GM23248 (cell line): ENCODE results near the gene STK32B. TPM values are rescaled to one million over a fixed set of nuclear protein-coding genes. Genes with fewer than 3 reads are reported as not detected.

Experiments used
- DNase-seq: peaks from one replicate; pipeline ENCODE4 v3.0.0-alpha.2; 2015
- H2AFZ ChIP-seq: fragments of 200-600 bp; sonication (generic); 2 replicates; pipeline ENCODE4 v1.6.1; 2016; ENCODE audit warnings: antibody characterized with exemption
- H3F3A ChIP-seq: fragments of 200-600 bp; sonication (generic); 2 replicates; pipeline ENCODE4 v1.6.1; 2016; ENCODE audit warnings: mild to moderate bottlenecking, antibody characterized with exemption, mixed run types; ENCODE audit not compliant: insufficient read depth
- H3K27ac ChIP-seq: fragments of 200-600 bp; sonication (generic); 2 replicates; pipeline ENCODE4 v1.5.1; 2016; ENCODE audit warnings: mild to moderate bottlenecking
- H3K27me3 ChIP-seq: fragments of 200-600 bp; sonication (generic); replicated peaks from 2 replicates; pipeline ENCODE4 v1.6.1; 2016; ENCODE audit warnings: mild to moderate bottlenecking; ENCODE audit not compliant: insufficient read depth
- H3K36me3 ChIP-seq: fragments of 200-600 bp; sonication (generic); 2 replicates; pipeline ENCODE4 v1.6.1; 2016; ENCODE audit warnings: low read depth, mild to moderate bottlenecking
- H3K4me1 ChIP-seq: fragments of 200-600 bp; sonication (generic); 2 replicates; pipeline ENCODE4 v1.6.1; 2016; ENCODE audit warnings: mild to moderate bottlenecking; ENCODE audit not compliant: insufficient read depth
- H3K4me2 ChIP-seq: fragments of 200-600 bp; sonication (generic); one replicate; pipeline ENCODE4 v1.6.1; 2016; ENCODE audit warnings: mild to moderate bottlenecking; ENCODE audit not compliant: unreplicated experiment
- H3K4me3 ChIP-seq: fragments of 200-600 bp; sonication (generic); 2 replicates; pipeline ENCODE4 v1.5.1; 2016; ENCODE audit warnings: mild to moderate bottlenecking
- H3K79me2 ChIP-seq: fragments of 200-600 bp; sonication (generic); 2 replicates; pipeline ENCODE4 v1.6.1; 2016; ENCODE audit warnings: mild to moderate bottlenecking; ENCODE audit not compliant: insufficient read depth
- H3K9ac ChIP-seq: fragments of 200-600 bp; sonication (generic); 2 replicates; pipeline ENCODE4 v1.6.1; 2016; ENCODE audit warnings: mild to moderate bottlenecking
- H3K9me2 ChIP-seq: fragments of 200-600 bp; sonication (generic); 2 replicates; pipeline ENCODE4 v1.6.1; 2016; ENCODE audit warnings: mixed run types, mild to moderate bottlenecking, moderate library complexity; ENCODE audit not compliant: insufficient read depth
- H3K9me3 ChIP-seq: fragments of 200-600 bp; sonication (generic); one replicate; pipeline ENCODE4 v1.6.1; 2017; ENCODE audit warnings: low read depth
- H4K20me1 ChIP-seq: fragments of 200-600 bp; sonication (generic); 2 replicates; pipeline ENCODE4 v1.6.0; 2016; ENCODE audit not compliant: insufficient read depth
- EZH2 ChIP-seq: fragments of 200-600 bp; sonication (generic); IDR thresholded peaks from 2 replicates; pipeline ENCODE4 v1.6.1; 2018; ENCODE audit warnings: antibody characterized with exemption, mild to moderate bottlenecking; ENCODE audit not compliant: insufficient read depth, poor library complexity, severe bottlenecking
- EZH2phosphoT487 ChIP-seq: fragments of 200-600 bp; sonication (generic); IDR thresholded peaks from 2 replicates; pipeline ENCODE4 v1.6.1; 2018; ENCODE audit warnings: antibody characterized with exemption, moderate library complexity, mild to moderate bottlenecking, low read depth; ENCODE audit not compliant: insufficient read depth
- WGBS, 2 experiments: methylation state at CpG; one replicate each; pipeline ENCODE4 v1.1.6; 2015 to 2017; ENCODE audit warnings: low lambda C conversion rate in 2 of 2, low coverage in 1 of 2; ENCODE audit errors: missing lambda C conversion rate in 2 of 2; 5-methylcytosine and 5-hydroxymethylcytosine counted together
- in situ Hi-C: fragments of 300-500 bp; cut with MboI; formaldehyde crosslinking; loops from 2 replicates; pipeline ENCODE4 v1.15.0; 2020
- polyA plus RNA-seq: library from polyadenylated mRNA; unstranded; fragments of >200 nt; fragmentation: Nextera tagmentation; extraction: Ambion mirVana; gene quantifications from 2 replicates; pipeline ENCODE4 v1.2.1, GENCODE V29; 2016
- total RNA-seq: library from RNA; depleted of rRNA; stranded (reverse); fragments of >200 nt; shearing (Covaris generic); gene quantifications from 2 replicates; pipeline ENCODE4 v1.2.3, GENCODE V29; 2014

Gene STK32B
- total and polyA plus RNA-seq, 2 experiments from 2014 or later: 4.9 to 6.1 TPM

DNA sequence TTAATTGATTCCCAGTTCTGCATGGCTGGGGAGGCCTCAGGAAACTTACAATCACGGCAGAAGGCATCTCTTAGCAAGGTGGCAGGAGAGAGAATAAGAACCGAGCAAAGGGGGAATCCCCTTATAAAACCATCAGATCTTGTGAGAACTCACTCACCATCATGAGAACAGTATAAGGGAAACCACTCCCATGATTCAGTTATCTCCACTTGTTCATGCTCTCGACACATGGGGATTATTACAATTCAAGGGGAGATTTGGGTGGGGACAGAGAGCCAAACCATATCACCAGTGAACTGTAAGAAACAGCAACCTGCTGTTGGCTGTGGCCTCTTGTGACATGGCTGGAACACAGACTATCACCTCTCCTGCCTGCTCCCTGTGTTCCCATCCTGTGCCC is 24.9 kb upstream of the STK32B start:
- no peaks in the 10 kb centered on the region for H3K4me1 ChIP-seq
- H4K20me1 ChIP-seq: no peaks in the 10 kb centered on the region
- H2AFZ ChIP-seq: no peak overlapping the region
- no peaks in the 10 kb centered on the region for H3K9me3 ChIP-seq
- H3K36me3 ChIP-seq: no peaks in the 10 kb centered on the region
- peaks cover 44% of the 10 kb centered on the region for H3K27me3 ChIP-seq
- 54 to 70% methylated on average over 3 of the region's 3 CpGs for WGBS, 2 experiments
- H3K79me2 ChIP-seq: no peaks in the 10 kb centered on the region
- no peak overlapping the region for H3K4me2 ChIP-seq
- no peaks in the 10 kb centered on the region for H3F3A ChIP-seq
- no peaks in the 10 kb centered on the region for H3K9me2 ChIP-seq
- no peak overlapping the region for H3K9ac ChIP-seq
- no peak for TF ChIP-seq EZH2
- no peak for TF ChIP-seq EZH2phosphoT487
- no peak for DNase-seq
- H3K27ac ChIP-seq: no peak overlapping the region
- H3K4me3 ChIP-seq: no peak overlapping the region
- in situ Hi-C loops: loop anchor here (25.0 kb wide), 1 partner anchor 786 kb away; no protein-coding TSS in a partner anchor

DNA sequence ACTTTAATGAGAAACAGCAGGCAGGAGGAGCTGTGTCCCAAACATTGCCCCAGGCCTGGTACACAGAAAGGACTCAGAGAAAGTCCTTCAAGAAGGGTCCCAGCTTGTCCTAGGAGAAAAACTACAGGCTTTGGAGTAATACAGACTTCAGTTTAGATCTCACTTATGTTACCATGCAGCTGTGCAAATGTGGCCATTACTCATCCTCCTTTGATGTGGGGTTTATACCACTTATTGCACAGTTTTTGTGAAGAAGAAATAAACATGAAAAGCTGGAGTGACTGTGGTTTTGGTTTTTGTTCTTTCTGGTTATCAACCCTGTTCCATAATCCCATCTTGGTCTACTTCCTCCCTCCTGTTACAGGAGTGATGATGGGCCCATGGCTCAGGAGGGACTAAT is 23.9 kb upstream of the STK32B start:
- no peaks in the 10 kb centered on the region for H3K9me3 ChIP-seq
- no peaks in the 10 kb centered on the region for H3K36me3 ChIP-seq
- no peak overlapping the region for H3K27ac ChIP-seq
- in situ Hi-C loops: loop anchor here (25.0 kb wide), 1 partner anchor 785 kb away; no protein-coding TSS in a partner anchor
- no peak overlapping the region for H2AFZ ChIP-seq
- no peaks in the 10 kb centered on the region for H3F3A ChIP-seq
- H3K9ac ChIP-seq: no peak overlapping the region
- H3K4me3 ChIP-seq: no peak overlapping the region
- TF ChIP-seq EZH2: no peak
- no peak for TF ChIP-seq EZH2phosphoT487
- H3K4me2 ChIP-seq: no peak overlapping the region
- H3K9me2 ChIP-seq: no peaks in the 10 kb centered on the region
- no peak for DNase-seq
- peaks cover 44% of the 10 kb centered on the region for H3K27me3 ChIP-seq
- no peaks in the 10 kb centered on the region for H3K4me1 ChIP-seq
- no peaks in the 10 kb centered on the region for H3K79me2 ChIP-seq
- H4K20me1 ChIP-seq: no peaks in the 10 kb centered on the region

DNA sequence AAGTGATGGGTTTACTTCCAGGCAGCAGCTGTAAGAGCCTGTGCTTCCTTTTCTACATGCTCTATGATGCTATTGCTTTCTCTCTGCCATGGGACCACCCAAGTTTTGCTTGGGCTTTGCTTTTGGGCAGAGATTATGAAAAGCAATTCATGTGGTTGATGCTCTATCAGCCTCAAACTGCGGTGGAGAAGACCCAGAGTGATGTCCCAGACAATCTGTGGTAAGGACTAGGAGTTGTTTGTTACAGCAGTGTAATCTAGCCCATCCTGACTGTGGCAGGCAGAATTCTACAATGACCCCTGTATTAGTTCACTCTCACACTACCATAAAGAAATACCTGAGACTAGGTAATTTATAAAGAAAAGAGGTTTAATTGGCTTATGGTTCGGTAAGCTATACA is 22.8 kb upstream of the STK32B start:
- no peaks in the 10 kb centered on the region for H3K9me3 ChIP-seq
- no peak overlapping the region for H3K4me3 ChIP-seq
- TF ChIP-seq EZH2phosphoT487: no peak
- TF ChIP-seq EZH2: no peak
- H3K27me3 ChIP-seq: peaks cover 44% of the 10 kb centered on the region
- no peak overlapping the region for H2AFZ ChIP-seq
- in situ Hi-C loops: loop anchor here (25.0 kb wide), 1 partner anchor 784 kb away; no protein-coding TSS in a partner anchor
- no peak overlapping the region for H3K4me2 ChIP-seq
- H3K36me3 ChIP-seq: no peaks in the 10 kb centered on the region
- no peaks in the 10 kb centered on the region for H3K9me2 ChIP-seq
- H3F3A ChIP-seq: peaks cover 3% of the 10 kb centered on the region; the same call in 1 of the 2 replicates
- H3K27ac ChIP-seq: no peak overlapping the region
- H3K9ac ChIP-seq: no peak overlapping the region
- no peaks in the 10 kb centered on the region for H3K79me2 ChIP-seq
- WGBS, 2 experiments: 65 to 88% methylated on average over 2 of the region's 2 CpGs
- peaks cover 2% of the 10 kb centered on the region for H3K4me1 ChIP-seq
- no peaks in the 10 kb centered on the region for H4K20me1 ChIP-seq
- no peak for DNase-seq

DNA sequence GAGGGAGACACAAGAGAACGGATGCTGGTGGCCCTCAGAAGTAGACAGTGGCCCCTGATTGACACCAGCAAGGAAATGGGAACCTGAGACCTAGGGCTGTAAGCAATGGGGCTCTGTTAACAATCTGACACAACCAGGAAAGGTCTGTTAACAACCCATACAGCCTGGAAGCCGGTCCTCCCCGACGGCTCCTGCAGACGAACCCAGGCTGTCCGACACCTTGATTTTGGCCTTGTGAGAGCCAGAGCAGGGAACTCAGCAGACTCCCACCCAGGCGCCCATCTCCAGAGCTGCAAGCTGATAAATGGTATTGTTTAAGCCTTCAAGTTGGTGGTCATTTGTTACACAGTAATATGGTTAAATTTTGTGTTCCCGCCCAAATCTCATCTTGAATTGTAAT is 21.8 kb upstream of the STK32B start:
- no peak overlapping the region for H3K9ac ChIP-seq
- in situ Hi-C loops: loop anchor here (25.0 kb wide), 1 partner anchor 783 kb away; no protein-coding TSS in a partner anchor
- H3K27me3 ChIP-seq: peaks cover 44% of the 10 kb centered on the region
- no peaks in the 10 kb centered on the region for H3K9me3 ChIP-seq
- H2AFZ ChIP-seq: no peak overlapping the region
- peaks cover 7% of the 10 kb centered on the region; the same call in 1 of the 2 replicates for H3F3A ChIP-seq
- H3K4me3 ChIP-seq: no peak overlapping the region
- H3K4me1 ChIP-seq: peaks cover 9% of the 10 kb centered on the region
- no peak overlapping the region for H3K27ac ChIP-seq
- DNase-seq: no peak
- H4K20me1 ChIP-seq: no peaks in the 10 kb centered on the region
- H3K36me3 ChIP-seq: no peaks in the 10 kb centered on the region
- whole genome bisulfite sequencing, 2 experiments: 88 to 89% methylated on average over 8 of the region's 8 CpGs
- H3K9me2 ChIP-seq: no peaks in the 10 kb centered on the region
- H3K79me2 ChIP-seq: no peaks in the 10 kb centered on the region
- TF ChIP-seq EZH2 (no peak), EZH2phosphoT487 (no peak)
- H3K4me2 ChIP-seq: no peak overlapping the region

DNA sequence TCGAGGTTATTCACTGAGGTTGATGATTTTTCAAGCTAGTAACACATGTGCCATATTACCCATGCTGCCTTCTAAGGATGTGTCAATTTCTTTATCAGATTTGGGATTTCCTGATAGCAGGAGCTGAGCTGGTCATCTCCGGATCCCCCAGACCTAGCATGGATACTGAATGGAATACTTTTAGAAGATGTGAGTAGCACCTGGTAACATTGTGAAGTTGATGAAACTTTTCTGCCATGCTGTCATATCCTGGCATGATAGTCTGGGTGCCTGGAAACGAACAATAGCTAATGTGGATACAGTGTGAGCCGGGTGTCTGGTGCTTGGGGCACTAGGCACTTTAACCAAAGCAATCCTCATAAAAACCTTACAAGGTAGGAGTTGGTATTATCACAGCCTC is 21.1 kb upstream of the STK32B start:
- Histone ChIP-seq H3K4me3 (no peak overlapping the region), H3F3A (peaks cover 7% of the 10 kb centered on the region; the same call in 1 of the 2 replicates), H3K27ac (no peak overlapping the region), H3K4me2 (no peak overlapping the region), H3K27me3 (peaks cover 44% of the 10 kb centered on the region), H3K4me1 (peaks cover 9% of the 10 kb centered on the region), H2AFZ (no peak overlapping the region), H3K9ac (no peak overlapping the region), H3K36me3 (no peaks in the 10 kb centered on the region), H3K9me2 (no peaks in the 10 kb centered on the region), H4K20me1 (no peaks in the 10 kb centered on the region), H3K9me3 (no peaks in the 10 kb centered on the region), H3K79me2 (no peaks in the 10 kb centered on the region)
- TF ChIP-seq EZH2 (no peak), EZH2phosphoT487 (no peak)
- in situ Hi-C loops: loop anchor here (25.0 kb wide), 1 partner anchor 782 kb away; no protein-coding TSS in a partner anchor
- 64 to 67% methylated on average over 4 of the region's 4 CpGs for WGBS, 2 experiments
- no peak for DNase-seq
